HepG2 (cell line): ENCODE results near the gene NSUN6. TPM values are rescaled to one million over a fixed set of nuclear protein-coding genes. Genes with fewer than 3 reads are reported as not detected.
"Not testable (repeated sequence)": the region's sequence is repeated elsewhere in the genome, so short reads cannot be mapped to it uniquely, and the experiment has no call there.

Experiments used
- DRAP1 ChIP-seq: IDR thresholded peaks from 2 replicates; pipeline ENCODE4 v1.6.1; 2016; ENCODE audit warnings: missing genetic modification reagents, missing compliant biosample characterization
- EP300 ChIP-seq, 3 experiments: sonication (generic) in 1 of 3; formaldehyde crosslinking in 1 of 3; IDR thresholded peaks; 2 replicates each; pipeline versions ENCODE4 v1.5.1 to v1.6.1; 2011 to 2020; ENCODE audit warnings: low read depth in 2 of 3, low read length in 2 of 3, borderline replicate concordance in 1 of 3, improper control_type of control experiment in 1 of 3, mild to moderate bottlenecking in 1 of 3, missing genetic modification reagents in 1 of 3, moderate library complexity in 1 of 3
- FOSL2 ChIP-seq: sonication (generic); formaldehyde crosslinking; IDR thresholded peaks from 2 replicates; pipeline ENCODE4 v1.4.0; 2020; ENCODE audit warnings: missing genetic modification reagents
- FOXA1 ChIP-seq, 2 experiments: fragments of 450-650 bp in 1 of 2; sonication (generic) in 1 of 2; formaldehyde crosslinking in 1 of 2; IDR thresholded peaks; 2 replicates each; pipeline versions ENCODE4 v1.4.0 to v1.6.1; 2016 to 2020; ENCODE audit warnings: missing genetic modification reagents in 1 of 2
- FOXA3 ChIP-seq: IDR thresholded peaks from 2 replicates; pipeline ENCODE4 v1.6.1; 2016; ENCODE audit warnings: missing genetic modification reagents, missing compliant biosample characterization
- GABPB1 ChIP-seq: IDR thresholded peaks from 2 replicates; pipeline ENCODE4 v1.6.1; 2016; ENCODE audit warnings: mild to moderate bottlenecking, missing genetic modification reagents, moderate library complexity, missing compliant biosample characterization
- HIVEP1 ChIP-seq: sonication (generic); formaldehyde crosslinking; IDR thresholded peaks from 2 replicates; pipeline ENCODE4 v1.4.0; 2020; ENCODE audit warnings: mild to moderate bottlenecking, missing genetic modification reagents
- HOMEZ ChIP-seq: IDR thresholded peaks from 2 replicates; pipeline ENCODE4 v1.6.1; 2016; ENCODE audit warnings: low read depth
- IKZF5 ChIP-seq: IDR thresholded peaks from 2 replicates; pipeline ENCODE4 v1.6.1; 2018; ENCODE audit warnings: missing genetic modification reagents, mild to moderate bottlenecking, missing compliant biosample characterization
- IRF2 ChIP-seq: IDR thresholded peaks from 2 replicates; pipeline ENCODE4 v1.6.1; 2018; ENCODE audit warnings: missing genetic modification reagents, missing compliant biosample characterization
- NR2F1 ChIP-seq, 2 experiments: fragments of 450-650 bp in 1 of 2; formaldehyde crosslinking in 1 of 2; IDR thresholded peaks; 2 replicates each; pipeline versions ENCODE4 v1.5.0 to v1.6.1; 2016 to 2020; ENCODE audit warnings: mild to moderate bottlenecking in 1 of 2, missing compliant biosample characterization in 1 of 2, missing genetic modification reagents in 1 of 2, moderate library complexity in 1 of 2
- POGZ ChIP-seq: sonication (generic); formaldehyde crosslinking; IDR thresholded peaks from 2 replicates; pipeline ENCODE4 v1.4.0; 2020; ENCODE audit warnings: mild to moderate bottlenecking, missing genetic modification reagents
- SKIL ChIP-seq: sonication (generic); formaldehyde crosslinking; IDR thresholded peaks from 2 replicates; pipeline ENCODE4 v1.8.0; 2022; ENCODE audit warnings: missing genetic modification reagents, mild to moderate bottlenecking, moderate library complexity, borderline replicate concordance
- SOX13 ChIP-seq, 3 experiments: fragments of 450-650 bp in 1 of 3; sonication (generic) in 1 of 3; formaldehyde crosslinking in 1 of 3; IDR thresholded peaks in 2 of 3; conservative IDR thresholded peaks in 1 of 3; 2 replicates each; pipeline versions ENCODE4 v1.5.0 to v1.6.1; 2016 to 2020; ENCODE audit warnings: antibody characterized with exemption in 1 of 3, mild to moderate bottlenecking in 1 of 3, missing compliant biosample characterization in 1 of 3, missing genetic modification reagents in 1 of 3, moderate library complexity in 1 of 3
- SOX6 ChIP-seq, 2 experiments: fragments of 450-650 bp in 1 of 2; sonication (generic) in 1 of 2; formaldehyde crosslinking in 1 of 2; IDR thresholded peaks; 2 replicates each; pipeline versions ENCODE4 v1.4.0 to v1.6.1; 2017 to 2020; ENCODE audit warnings: antibody characterized with exemption in 1 of 2, mild to moderate bottlenecking in 1 of 2, missing genetic modification reagents in 1 of 2
- ZBTB7B ChIP-seq: sonication (generic); formaldehyde crosslinking; IDR thresholded peaks from 2 replicates; pipeline ENCODE4 v1.4.0; 2020; ENCODE audit warnings: missing genetic modification reagents
- ZNF281 ChIP-seq: sonication (generic); formaldehyde crosslinking; IDR thresholded peaks from 2 replicates; pipeline ENCODE4 v1.4.0; 2020; ENCODE audit warnings: missing genetic modification reagents, borderline replicate concordance
- ZNF747 ChIP-seq: sonication (generic); formaldehyde crosslinking; IDR thresholded peaks from 2 replicates; pipeline ENCODE4 v1.8.1; 2023; ENCODE audit warnings: missing genetic modification reagents, mild to moderate bottlenecking, borderline replicate concordance
- polyA plus RNA-seq, 8 experiments: library from polyadenylated mRNA; depleted of rRNA in 3 of 8; stranded (reverse) in 7 of 8; unstranded in 1 of 8; fragments of >200 nt; fragmentation: Illumina TruSeq in 4 of 8; extraction: Trizol in 4 of 8; gene quantifications; 2 replicates each; pipeline versions ENCODE4 v1.2.1 to v1.2.3, GENCODE V29; 2011 to 2016; ENCODE audit warnings: low read depth in 4 of 8, missing spikeins in 1 of 8, mixed read lengths in 1 of 8; ENCODE audit not compliant: insufficient read depth in 1 of 8
- total RNA-seq, 5 experiments: library from RNA; depleted of rRNA; stranded (reverse); fragments of >200 nt; fragmentation: Illumina TruSeq; extraction: Trizol; gene quantifications; 2 replicates each; pipeline ENCODE4 v1.2.3, GENCODE V29; 2016; ENCODE audit warnings: low read depth in 1 of 5

The NSUN6 gene
- total and polyA plus RNA-seq, 2 of the 13 experiments (the other 11 are each of a cell fraction or from before 2014, with no cell fraction given) = 17.2 to 19.3 TPM

GRCh38 chr10:18627452-18628018 is 23.9 kb downstream of the NSUN6 start (continued):
- TF ChIP-seq FOXA1, SOX6, SOX13 (IDR thresholded peaks at IDR 0.05): not testable (repeated sequence)
- TF ChIP-seq FOXA1 (CRISPR knock-in tag; IDR thresholded peaks at IDR 0.05) = peak; percentile 80
- peak; percentile 97 for TF ChIP-seq ZNF281 (CRISPR knock-in tag)
- TF ChIP-seq DRAP1 (CRISPR knock-in tag) = peak; percentile 82
- TF ChIP-seq FOXA3 = peak; percentile 82
- peak; percentile 69 for TF ChIP-seq SOX6 (CRISPR knock-in tag; IDR thresholded peaks at IDR 0.05)
- TF ChIP-seq GABPB1 (CRISPR knock-in tag) = peak; percentile 53
- peak; percentile 57 for TF ChIP-seq IRF2
- peak; percentile 59; the same call in 1 of the 2 replicates for TF ChIP-seq IKZF5 (CRISPR knock-in tag)
- peak; percentile 41; the same call in 1 of the 2 replicates for TF ChIP-seq ZBTB7B (CRISPR knock-in tag)
- peak in 1 of 2 experiments; percentile 68; a peak in 2 of 4 replicates for TF ChIP-seq SOX13 (CRISPR knock-in tag; conservative IDR thresholded peaks at IDR 0.05 in 1 of 2, IDR thresholded peaks at IDR 0.05 in 1 of 2)
- peak in 1 of 2 experiments; percentile 24; a peak in 1 of 4 replicates for TF ChIP-seq NR2F1 (CRISPR knock-in tag; IDR thresholded peaks at IDR 0.05)
- TF ChIP-seq POGZ (CRISPR knock-in tag) = 0 out of 2 replicates have a peak, but pooled peaks have one; percentile 38
- peak; percentile 28; the same call in 1 of the 2 replicates for TF ChIP-seq ZNF747 (CRISPR knock-in tag)
- TF ChIP-seq FOSL2 (CRISPR knock-in tag) = peak; percentile 56
- TF ChIP-seq EP300 (IDR thresholded peaks at IDR 0.05; ENCODE audit: low read depth in 2 of 2, low read length in 2 of 2) = peak in 1 of 2 experiments; percentile 24; a peak in 1 of 4 replicates
- TF ChIP-seq EP300 (CRISPR knock-in tag; IDR thresholded peaks at IDR 0.05; ENCODE audit: borderline replicate concordance) = 0 out of 2 replicates have a peak, but pooled peaks have one; percentile 16
- TF ChIP-seq HIVEP1 (CRISPR knock-in tag) = 0 out of 2 replicates have a peak, but pooled peaks have one; percentile 43
- peak; percentile 32; the same call in 1 of the 2 replicates for TF ChIP-seq HOMEZ
- peak; percentile 61; the same call in 1 of the 2 replicates for TF ChIP-seq SKIL (CRISPR knock-in tag)
